ENCODE measurements around the gene ZBTB8OS. TPM values are rescaled to one million over a fixed set of nuclear protein-coding genes. Genes with fewer than 3 reads are reported as not detected.

ZBTB8OS gene
- total and polyA plus RNA-seq, 9 of the 15 experiments (the other 6 are each of a cell fraction or from before 2014, with no cell fraction given), result 54.8 to 230 (median 107) TPM

- ATAC-seq (no peak), DNase-seq (ENCODE audit: extremely low read depth in 1 of 4, low spot score in 3 of 4) (no peak), FAIRE-seq (no peak)
- Histone ChIP-seq H3K27ac (ENCODE audit: extremely low read depth, low read depth, low read length) (no peak overlapping the region), H3K9ac (ENCODE audit: insufficient read depth in 1 of 2, low read depth in 2 of 2, low read length in 2 of 2) (no peak overlapping the region), H3K4me3 (no peak overlapping the region), H3K9me3 (replicated peaks; ENCODE audit: control insufficient read depth, insufficient read depth, low read depth, low read length) (no peaks in the 10 kb centered on the region), H3K36me3 (ENCODE audit: control insufficient read depth, insufficient read depth, low read length) (peaks cover 19% of the 10 kb centered on the region; the same call in 1 of the 3 replicates), H3K4me1 (replicated peaks in 1 of 2; ENCODE audit: control insufficient read depth in 2 of 2, insufficient read depth in 2 of 2, low read length in 2 of 2) (no peaks in the 10 kb centered on the region; a peak in 1 of 5 replicates), H3K79me2 (ENCODE audit: control insufficient read depth, insufficient read depth, low read length) (no peaks in the 10 kb centered on the region), H3K9me1 (ENCODE audit: control insufficient read depth, insufficient read depth, low read length) (no peaks in the 10 kb centered on the region), H3K27me3 (ENCODE audit: control insufficient read depth in 2 of 2, insufficient read depth in 2 of 2, low read length in 2 of 2) (no peaks in the 10 kb centered on the region), H4K20me1 (replicated peaks; ENCODE audit: control insufficient read depth, insufficient read depth, low read length) (no peaks in the 10 kb centered on the region; the same call in 1 of the 2 replicates), H3K4me2 (ENCODE audit: insufficient read depth, low read length) (no peak overlapping the region), H2AFZ (ENCODE audit: low read depth, low read length) (no peak overlapping the region)
- 65% methylated on average over 5 of the region's 5 CpGs for WGBS (ENCODE audit: insufficient coverage, low coverage, missing lambda C conversion rate)
- BruUV-seq (replicated peaks), result no TSS peak
- in situ Hi-C loops (cut with MboI) (no loop called here), intact Hi-C loops (cut with micrococcal nuclease) (loop anchor here (5.0 kb wide), 1 partner anchor 98 kb away; no protein-coding TSS in a partner anchor)
- ChIA-PET CTCF (ENCODE audit: low intra/inter-chr PET ratio) (no interaction called here), POLR2A (interaction anchor here (1.2 kb wide), 1 partner anchor 10 kb away, joined by 5 read pairs; no protein-coding TSS in a partner anchor)
- TF ChIP-seq ZNF740 (CRISPR knock-in tag; IDR thresholded peaks at IDR 0.05) (no peak), ZNF740 (tag; IDR thresholded peaks at IDR 0.05) (no peak), SMAD4 (CRISPR knock-in tag; conservative IDR thresholded peaks at IDR 0.05) (no peak), FOXK1 (CRISPR knock-in tag; IDR thresholded peaks at IDR 0.05; ENCODE audit: borderline replicate concordance) (no peak), NCOR1 (IDR thresholded peaks at IDR 0.05) (no peak), CTCF (IDR thresholded peaks at IDR 0.05 in 2 of 3, conservative IDR thresholded peaks at IDR 0.05 in 1 of 3; ENCODE audit: insufficient read depth in 2 of 3, low read depth in 1 of 3, low read length in 3 of 3) (peak in 2 of 3 experiments; percentile 3 to 43; a peak in 3 of 6 replicates), NFXL1 (CRISPR knock-in tag; IDR thresholded peaks at IDR 0.05) (no peak), PHB (CRISPR knock-in tag; IDR thresholded peaks at IDR 0.05) (no peak), HDAC8 (tag; IDR thresholded peaks at IDR 0.05) (no peak), PRMT5 (CRISPR knock-in tag; IDR thresholded peaks at IDR 0.05) (no peak), SUPT5H (IDR thresholded peaks at IDR 0.05) (0 out of 2 replicates have a peak, but pooled peaks have one; percentile 20), KDM2B (CRISPR knock-in tag; IDR thresholded peaks at IDR 0.05) (no peak), ZNF134 (CRISPR knock-in tag; conservative IDR thresholded peaks at IDR 0.05) (no peak)
Measured at GRCh38 chr1:32619701-32620485, 30.5 kb downstream of the ZBTB8OS start.
